SU-DHL-6 (cell line): ENCODE results near the gene FBXO42.

ENCODE experiments used
- H2AFZ ChIP-seq: fragments of 200-600 bp; sonication (generic); 2 replicates; pipeline ENCODE4 v1.6.1; 2014; ENCODE audit warnings: low read depth, mild to moderate bottlenecking, moderate library complexity, mixed read lengths, antibody characterized with exemption, low read length; ENCODE audit not compliant: severe bottlenecking
- H3F3A ChIP-seq: fragments of 200-600 bp; shearing (Covaris generic); 2 replicates; pipeline ENCODE4 v1.6.0; 2016; ENCODE audit warnings: antibody characterized with exemption, mild to moderate bottlenecking; ENCODE audit not compliant: insufficient read depth
- H3K27ac ChIP-seq: fragments of 200-600 bp; sonication (generic); 2 replicates; pipeline ENCODE4 v1.5.1; 2016; ENCODE audit warnings: low read depth, mild to moderate bottlenecking, low read length, moderate library complexity, mixed read lengths
- H3K27me3 ChIP-seq: fragments of 200-600 bp; sonication (generic), shearing (Covaris generic); 2 replicates; pipeline ENCODE4 v1.6.0; 2014; ENCODE audit warnings: mild to moderate bottlenecking, low read length
- H3K36me3 ChIP-seq: fragments of 200-600 bp; sonication (generic); 2 replicates; pipeline ENCODE4 v1.6.1; 2014; ENCODE audit warnings: mild to moderate bottlenecking, low read length, mixed read lengths
- H3K4me2 ChIP-seq: fragments of 300-600, 200-600 bp; shearing (Covaris generic), sonication (generic); 2 replicates; pipeline ENCODE4 v1.6.0; 2014; ENCODE audit warnings: low read length, low read depth, mild to moderate bottlenecking; ENCODE audit not compliant: poor library complexity, severe bottlenecking
- H3K4me3 ChIP-seq: fragments of 200-600 bp; sonication (generic); 2 replicates; pipeline ENCODE4 v1.5.1; 2014; ENCODE audit warnings: antibody characterized with exemption, low read length, mild to moderate bottlenecking, mixed read lengths; ENCODE audit not compliant: insufficient read depth, poor library complexity, severe bottlenecking
- H3K79me2 ChIP-seq: fragments of 200-600 bp; sonication (generic); 2 replicates; pipeline ENCODE4 v1.6.1; 2014; ENCODE audit warnings: mild to moderate bottlenecking, low read length, moderate library complexity; ENCODE audit not compliant: insufficient read depth
- H3K9ac ChIP-seq: fragments of 200-600 bp; sonication (generic); 2 replicates; pipeline ENCODE4 v1.7.0; 2014; ENCODE audit warnings: mild to moderate bottlenecking, low read length
- H3K9me2 ChIP-seq: fragments of 200-600 bp; sonication (generic); replicated peaks from 2 replicates; pipeline ENCODE4 v1.6.1; 2014; ENCODE audit warnings: low read length; ENCODE audit not compliant: insufficient read depth
- H3K9me3 ChIP-seq: fragments of 200-600 bp; sonication (generic); 2 replicates; pipeline ENCODE4 v1.6.1; 2014; ENCODE audit warnings: low read length, mixed read lengths; ENCODE audit not compliant: insufficient read depth
- H4K20me1 ChIP-seq: fragments of 200-600 bp; sonication (generic); 2 replicates; pipeline ENCODE4 v1.6.1; 2014; ENCODE audit warnings: low read depth, mild to moderate bottlenecking, antibody characterized with exemption, low read length, moderate library complexity, mixed read lengths
- CTCF ChIP-seq: fragments of 200-600 bp; sonication (generic); IDR thresholded peaks from one replicate; pipeline ENCODE4 v1.5.1; 2017; ENCODE audit warnings: antibody characterized with exemption, mild to moderate bottlenecking, low read length, moderate library complexity; ENCODE audit not compliant: insufficient read depth, poor library complexity, severe bottlenecking
- EZH2phosphoT487 ChIP-seq: fragments of 200-600 bp; sonication (generic), shearing (Covaris generic); conservative IDR thresholded peaks from 2 replicates; pipeline ENCODE4 v1.6.1; 2018; ENCODE audit warnings: mild to moderate bottlenecking, antibody characterized with exemption, low read length, moderate library complexity, mixed read lengths

Gene FBXO42

GRCh38 chr1:16371725-16372124 is 19.4 kb upstream of the FBXO42 start:
- peaks cover 32% of the 10 kb centered on the region; the same call in 1 of the 2 replicates for H4K20me1 ChIP-seq
- H3K9ac ChIP-seq = no peak overlapping the region
- H3K27ac ChIP-seq = no peak overlapping the region
- H3F3A ChIP-seq = peaks cover 3% of the 10 kb centered on the region; the same call in 1 of the 2 replicates
- TF ChIP-seq CTCF = no peak
- TF ChIP-seq EZH2phosphoT487 = no peak
- peaks cover 94% of the 10 kb centered on the region for H3K79me2 ChIP-seq
- no peaks in the 10 kb centered on the region for H3K9me2 ChIP-seq
- no peaks in the 10 kb centered on the region for H3K36me3 ChIP-seq
- no peaks in the 10 kb centered on the region for H3K27me3 ChIP-seq
- H3K9me3 ChIP-seq = no peaks in the 10 kb centered on the region
- no peak overlapping the region for H3K4me2 ChIP-seq
- no peak overlapping the region for H2AFZ ChIP-seq
- H3K4me3 ChIP-seq = no peak overlapping the region

DNA sequence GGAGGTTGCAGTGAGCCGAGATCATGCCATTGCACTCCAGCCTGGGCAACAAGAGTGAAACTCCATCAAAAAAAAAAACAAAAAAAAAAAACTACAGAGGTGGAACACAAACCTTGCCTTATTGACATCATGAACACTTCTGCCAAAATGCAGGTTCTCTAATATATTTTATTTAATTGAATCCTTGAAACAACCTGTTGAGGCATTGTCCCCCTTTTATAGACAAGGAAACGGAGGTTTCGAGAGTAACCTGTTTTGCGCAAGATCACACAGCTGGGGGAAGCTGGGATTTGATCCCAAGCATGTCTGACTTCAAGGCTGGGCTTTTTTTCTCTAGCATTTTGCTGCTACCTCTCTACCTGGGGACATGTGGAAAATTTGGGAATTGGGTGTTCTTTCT is 17.5 kb upstream of the FBXO42 start:
- no peak overlapping the region for H3K4me3 ChIP-seq
- peaks cover 31% of the 10 kb centered on the region; the same call in 1 of the 2 replicates for H4K20me1 ChIP-seq
- H3K9me3 ChIP-seq = no peaks in the 10 kb centered on the region
- no peak overlapping the region for H3K4me2 ChIP-seq
- no peak overlapping the region for H3K27ac ChIP-seq
- no peak overlapping the region for H3K9ac ChIP-seq
- peaks cover 3% of the 10 kb centered on the region; the same call in 1 of the 2 replicates for H3F3A ChIP-seq
- H3K79me2 ChIP-seq = peaks cover 75% of the 10 kb centered on the region
- H3K36me3 ChIP-seq = no peaks in the 10 kb centered on the region
- no peak for TF ChIP-seq EZH2phosphoT487
- no peak for TF ChIP-seq CTCF
- H3K27me3 ChIP-seq = no peaks in the 10 kb centered on the region
- no peak overlapping the region for H2AFZ ChIP-seq
- H3K9me2 ChIP-seq = no peaks in the 10 kb centered on the region

- no peaks in the 10 kb centered on the region for H3K27me3 ChIP-seq
- no peaks in the 10 kb centered on the region for H3K9me2 ChIP-seq
- no peak overlapping the region for H2AFZ ChIP-seq
- peak overlapping the region; percentile 73 for H3K27ac ChIP-seq
- H3K4me3 ChIP-seq = peak overlapping the region; percentile 89
- H3K9ac ChIP-seq = peak overlapping the region; percentile 95
- H3F3A ChIP-seq = no peaks in the 10 kb centered on the region
- peaks cover 59% of the 10 kb centered on the region for H3K79me2 ChIP-seq
- peak overlapping the region; percentile 87 for H3K4me2 ChIP-seq
- H4K20me1 ChIP-seq = peaks cover 25% of the 10 kb centered on the region; the same call in 1 of the 2 replicates
- TF ChIP-seq CTCF = no peak
- no peak for TF ChIP-seq EZH2phosphoT487
- no peaks in the 10 kb centered on the region for H3K9me3 ChIP-seq
- H3K36me3 ChIP-seq = no peaks in the 10 kb centered on the region
Measured at GRCh38 chr1:16367968-16368890, 15.9 kb upstream of the FBXO42 start.
